Neural progenitor cell (in vitro differentiated cells): ENCODE data around the gene HOXD3. TPM values are rescaled to one million over a fixed set of nuclear protein-coding genes. Genes with fewer than 3 reads are reported as not detected.

Experiments used
- DNase-seq: peaks from one replicate; pipeline ENCODE4 v3.0.0-alpha.2; 2016; ENCODE audit warnings: low spot score
- H2AFZ ChIP-seq: fragments of 200-600 bp; sonication (generic); replicated peaks from 2 replicates; pipeline ENCODE4 v1.6.1; 2016; ENCODE audit warnings: antibody characterized with exemption
- H3F3A ChIP-seq: fragments of 200-600 bp; sonication (generic); 2 replicates; pipeline ENCODE4 v1.6.1; 2016; ENCODE audit warnings: antibody characterized with exemption, low read depth
- H3K27ac ChIP-seq: fragments of 200-600 bp; sonication (generic); 2 replicates; pipeline ENCODE4 v1.5.1; 2016; ENCODE audit warnings: mild to moderate bottlenecking
- H3K27me3 ChIP-seq: fragments of 200-600 bp; sonication (generic); 2 replicates; pipeline ENCODE4 v1.6.1; 2016; ENCODE audit warnings: mild to moderate bottlenecking, moderate library complexity
- H3K36me3 ChIP-seq: fragments of 200-600 bp; sonication (generic); 2 replicates; pipeline ENCODE4 v1.5.1; 2016
- H3K4me1 ChIP-seq: fragments of 200-600 bp; sonication (generic); 2 replicates; pipeline ENCODE4 v1.6.1; 2016; ENCODE audit warnings: mixed run types
- H3K4me2 ChIP-seq: fragments of 200-600 bp; sonication (generic); 2 replicates; pipeline ENCODE4 v1.6.1; 2016
- H3K4me3 ChIP-seq: fragments of 200-600 bp; sonication (generic); 2 replicates; pipeline ENCODE4 v1.5.1; 2016
- H3K79me2 ChIP-seq: fragments of 200-600 bp; sonication (generic); 2 replicates; pipeline ENCODE4 v1.6.1; 2016; ENCODE audit warnings: low read depth
- H3K9ac ChIP-seq: fragments of 200-600 bp; sonication (generic); 2 replicates; pipeline ENCODE4 v1.6.1; 2016
- H3K9me3 ChIP-seq: fragments of 200-600 bp; sonication (generic); 2 replicates; pipeline ENCODE4 v1.5.1; 2016; ENCODE audit warnings: low read depth
- H4K20me1 ChIP-seq: fragments of 200-600 bp; sonication (generic); 2 replicates; pipeline ENCODE4 v1.6.1; 2016; ENCODE audit warnings: low read depth
- H3K27ac Mint-ChIP-seq: 3 replicates; pipeline ENCODE4 v1.8.0; 2021; ENCODE audit warnings: mixed read lengths
- H3K27me3 Mint-ChIP-seq: 2 replicates; pipeline ENCODE4 v1.8.0; 2022; ENCODE audit warnings: low read depth, mild to moderate bottlenecking, inconsistent platforms, moderate library complexity, mixed read lengths; ENCODE audit not compliant: insufficient read depth
- H3K36me3 Mint-ChIP-seq: 3 replicates; pipeline ENCODE4 v1.8.0; 2021; ENCODE audit warnings: mixed read lengths
- H3K4me1 Mint-ChIP-seq: 3 replicates; pipeline ENCODE4 v1.8.0; 2021; ENCODE audit warnings: mixed read lengths
- H3K4me3 Mint-ChIP-seq: 3 replicates; pipeline ENCODE4 v1.8.0; 2021; ENCODE audit warnings: mild to moderate bottlenecking, moderate library complexity, mixed read lengths
- H3K9me3 Mint-ChIP-seq: 3 replicates; pipeline ENCODE4 v1.8.0; 2020; ENCODE audit warnings: mixed read lengths
- EZH2 ChIP-seq: fragments of 200-600 bp; sonication (generic); IDR thresholded peaks from 2 replicates; pipeline ENCODE4 v1.6.1; 2017; ENCODE audit warnings: antibody characterized with exemption, mild to moderate bottlenecking, moderate library complexity
- EZH2phosphoT487 ChIP-seq: fragments of 200-600 bp; sonication (generic); IDR thresholded peaks from 2 replicates; pipeline ENCODE4 v1.6.1; 2017; ENCODE audit warnings: antibody characterized with exemption
- total RNA-seq: library from RNA; depleted of rRNA; stranded (reverse); fragments of >200 nt; gene quantifications from 2 replicates; pipeline ENCODE4 v1.2.3, GENCODE V29; 2015; ENCODE audit warnings: low replicate concordance
- TF ChIP-seq, protein P1 (sequence below): fragments of 200-600 bp; sonication (generic); IDR thresholded peaks from 2 replicates; pipeline ENCODE4 v1.5.1; 2017; ENCODE audit warnings: antibody characterized with exemption, mild to moderate bottlenecking

HOXD3 gene
- total RNA-seq, 1 donor from 2014 or later: not detected

DNA sequence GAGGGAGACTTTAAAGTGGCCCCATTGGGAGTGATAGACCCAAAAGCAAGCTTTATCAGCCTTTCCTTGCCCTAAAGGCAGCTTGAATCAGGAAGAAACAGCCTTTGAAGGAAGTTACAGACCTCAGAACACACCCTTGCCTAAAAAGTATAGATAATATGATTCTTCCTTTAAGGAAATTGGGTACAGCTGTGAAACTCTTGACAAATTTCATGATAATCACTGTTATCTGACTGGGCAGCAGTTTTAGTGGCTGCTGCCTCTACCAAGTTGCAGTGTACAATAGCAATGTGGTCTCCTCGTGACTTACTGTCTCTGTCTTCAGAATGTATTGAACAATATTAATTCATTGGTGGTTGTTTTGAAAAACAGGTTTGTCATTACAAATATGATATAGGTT lies 48.0 kb downstream of the HOXD3 start:
- no peaks in the 10 kb centered on the region for H4K20me1 ChIP-seq
- H2AFZ ChIP-seq: no peak overlapping the region
- peaks cover 57% of the 10 kb centered on the region for H3K27me3 ChIP-seq
- Mint-ChIP-seq H3K36me3 (no peaks in the 10 kb centered on the region), H3K4me3 (no peak overlapping the region), H3K27ac (no peak overlapping the region), H3K9me3 (no peaks in the 10 kb centered on the region), H3K4me1 (no peaks in the 10 kb centered on the region), H3K27me3 (peaks cover 6% of the 10 kb centered on the region)
- no peaks in the 10 kb centered on the region for H3K36me3 ChIP-seq
- H3K4me1 ChIP-seq: no peaks in the 10 kb centered on the region
- no peak overlapping the region for H3K9ac ChIP-seq
- no peak for TF ChIP-seq EZH2
- TF ChIP-seq, protein P1, sequence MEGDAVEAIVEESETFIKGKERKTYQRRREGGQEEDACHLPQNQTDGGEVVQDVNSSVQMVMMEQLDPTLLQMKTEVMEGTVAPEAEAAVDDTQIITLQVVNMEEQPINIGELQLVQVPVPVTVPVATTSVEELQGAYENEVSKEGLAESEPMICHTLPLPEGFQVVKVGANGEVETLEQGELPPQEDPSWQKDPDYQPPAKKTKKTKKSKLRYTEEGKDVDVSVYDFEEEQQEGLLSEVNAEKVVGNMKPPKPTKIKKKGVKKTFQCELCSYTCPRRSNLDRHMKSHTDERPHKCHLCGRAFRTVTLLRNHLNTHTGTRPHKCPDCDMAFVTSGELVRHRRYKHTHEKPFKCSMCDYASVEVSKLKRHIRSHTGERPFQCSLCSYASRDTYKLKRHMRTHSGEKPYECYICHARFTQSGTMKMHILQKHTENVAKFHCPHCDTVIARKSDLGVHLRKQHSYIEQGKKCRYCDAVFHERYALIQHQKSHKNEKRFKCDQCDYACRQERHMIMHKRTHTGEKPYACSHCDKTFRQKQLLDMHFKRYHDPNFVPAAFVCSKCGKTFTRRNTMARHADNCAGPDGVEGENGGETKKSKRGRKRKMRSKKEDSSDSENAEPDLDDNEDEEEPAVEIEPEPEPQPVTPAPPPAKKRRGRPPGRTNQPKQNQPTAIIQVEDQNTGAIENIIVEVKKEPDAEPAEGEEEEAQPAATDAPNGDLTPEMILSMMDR: no peak
- no peak for TF ChIP-seq EZH2phosphoT487
- no peaks in the 10 kb centered on the region for H3K79me2 ChIP-seq
- no peak overlapping the region for H3K4me3 ChIP-seq
- no peak overlapping the region for H3K4me2 ChIP-seq
- H3F3A ChIP-seq: no peaks in the 10 kb centered on the region
- H3K27ac ChIP-seq: no peak overlapping the region
- no peaks in the 10 kb centered on the region for H3K9me3 ChIP-seq
- no peak for DNase-seq

DNA sequence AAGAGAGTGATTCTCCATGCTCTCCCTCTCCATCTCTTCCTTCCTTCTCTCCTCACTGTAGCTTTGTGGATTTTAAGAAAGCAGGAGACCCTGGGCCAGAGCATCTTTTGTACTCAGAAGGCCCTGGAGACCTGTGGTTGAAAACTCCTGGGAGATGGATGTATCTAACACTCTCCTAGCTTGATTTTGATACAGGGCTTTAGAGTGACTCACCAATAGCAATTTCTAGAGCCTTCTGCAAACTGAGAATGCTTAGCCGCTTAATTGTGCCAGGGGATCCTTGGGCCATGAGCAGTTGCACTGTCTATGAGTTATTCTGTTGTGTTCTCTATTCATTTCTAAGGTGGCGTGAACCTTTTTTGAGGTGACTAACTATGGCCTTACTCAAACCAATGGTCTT lies 49.0 kb downstream of the HOXD3 start:
- H3K27me3 Mint-ChIP-seq: peaks cover 6% of the 10 kb centered on the region
- no peaks in the 10 kb centered on the region for H4K20me1 ChIP-seq
- H3F3A ChIP-seq: no peaks in the 10 kb centered on the region
- H3K27ac ChIP-seq: no peak overlapping the region
- no peaks in the 10 kb centered on the region for H3K4me1 Mint-ChIP-seq
- no peak overlapping the region for H3K4me3 Mint-ChIP-seq
- H3K4me2 ChIP-seq: no peak overlapping the region
- no peak overlapping the region for H3K9ac ChIP-seq
- H3K36me3 Mint-ChIP-seq: no peaks in the 10 kb centered on the region
- TF ChIP-seq, protein P1: no peak
- TF ChIP-seq EZH2phosphoT487 (no peak), EZH2 (no peak)
- H3K4me1 ChIP-seq: no peaks in the 10 kb centered on the region
- peaks cover 49% of the 10 kb centered on the region for H3K27me3 ChIP-seq
- H3K9me3 ChIP-seq: no peaks in the 10 kb centered on the region
- H2AFZ ChIP-seq: no peak overlapping the region
- no peaks in the 10 kb centered on the region for H3K9me3 Mint-ChIP-seq
- H3K79me2 ChIP-seq: no peaks in the 10 kb centered on the region
- no peak overlapping the region for H3K27ac Mint-ChIP-seq
- no peak for DNase-seq
- H3K36me3 ChIP-seq: no peaks in the 10 kb centered on the region
- H3K4me3 ChIP-seq: no peak overlapping the region

DNA sequence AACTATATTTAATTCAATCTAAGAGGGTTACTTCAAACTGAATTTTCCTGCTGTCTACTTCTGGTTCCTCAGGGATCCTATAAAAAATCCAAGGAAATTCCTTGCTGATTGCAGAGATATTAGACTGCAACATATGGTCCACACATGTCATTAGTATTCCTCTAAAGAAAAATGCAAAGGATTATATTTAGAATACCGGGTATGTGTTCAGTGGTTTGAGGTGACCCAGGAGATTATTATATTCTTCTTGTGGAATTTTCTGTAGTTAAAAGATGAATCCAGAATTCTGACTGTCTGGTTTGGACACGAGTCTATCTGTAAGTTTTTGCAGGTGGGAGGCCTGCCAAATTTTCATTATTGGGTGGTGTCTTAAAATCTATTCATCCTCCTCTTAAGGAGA lies 49.6 kb downstream of the HOXD3 start:
- no peak overlapping the region for H3K4me3 Mint-ChIP-seq
- Histone ChIP-seq H4K20me1 (no peaks in the 10 kb centered on the region), H2AFZ (no peak overlapping the region), H3K79me2 (no peaks in the 10 kb centered on the region), H3K4me1 (no peaks in the 10 kb centered on the region), H3K4me2 (no peak overlapping the region), H3F3A (no peaks in the 10 kb centered on the region), H3K27me3 (peaks cover 49% of the 10 kb centered on the region), H3K27ac (no peak overlapping the region), H3K9ac (no peak overlapping the region), H3K36me3 (no peaks in the 10 kb centered on the region), H3K9me3 (no peaks in the 10 kb centered on the region), H3K4me3 (no peak overlapping the region)
- H3K4me1 Mint-ChIP-seq: no peaks in the 10 kb centered on the region
- peaks cover 6% of the 10 kb centered on the region for H3K27me3 Mint-ChIP-seq
- DNase-seq: no peak
- H3K27ac Mint-ChIP-seq: no peak overlapping the region
- no peaks in the 10 kb centered on the region for H3K9me3 Mint-ChIP-seq
- H3K36me3 Mint-ChIP-seq: no peaks in the 10 kb centered on the region
- TF ChIP-seq EZH2phosphoT487 (no peak), EZH2 (no peak)
- TF ChIP-seq, protein P1: no peak

DNA sequence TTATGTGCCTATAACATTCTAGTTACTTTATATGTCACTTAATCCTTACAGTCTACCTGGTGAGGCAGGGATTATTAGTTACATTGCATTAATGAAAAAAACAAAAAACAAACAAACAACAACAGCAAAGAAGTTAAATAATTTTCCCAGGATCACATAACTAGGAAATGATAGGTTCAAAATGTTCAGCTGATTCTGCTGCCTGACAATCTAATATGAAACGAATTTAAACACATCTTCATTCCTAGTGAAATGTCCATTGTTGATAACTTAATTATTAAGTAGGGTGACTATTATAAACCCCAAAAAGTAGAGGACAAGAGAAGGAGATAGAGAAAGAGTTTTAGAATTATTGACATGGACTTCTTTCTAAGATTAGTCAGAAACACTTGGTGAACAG lies 54.0 kb downstream of the HOXD3 start:
- H2AFZ ChIP-seq: no peak overlapping the region
- H3F3A ChIP-seq: no peaks in the 10 kb centered on the region
- H3K27ac ChIP-seq: no peak overlapping the region
- H3K4me2 ChIP-seq: no peak overlapping the region
- Mint-ChIP-seq H3K4me3 (no peak overlapping the region), H3K36me3 (no peaks in the 10 kb centered on the region), H3K9me3 (no peaks in the 10 kb centered on the region), H3K27me3 (no peaks in the 10 kb centered on the region), H3K4me1 (no peaks in the 10 kb centered on the region), H3K27ac (no peak overlapping the region)
- peaks cover 13% of the 10 kb centered on the region for H3K27me3 ChIP-seq
- no peak for DNase-seq
- H4K20me1 ChIP-seq: no peaks in the 10 kb centered on the region
- no peaks in the 10 kb centered on the region for H3K9me3 ChIP-seq
- no peaks in the 10 kb centered on the region for H3K36me3 ChIP-seq
- no peaks in the 10 kb centered on the region for H3K79me2 ChIP-seq
- H3K9ac ChIP-seq: no peak overlapping the region
- H3K4me1 ChIP-seq: no peaks in the 10 kb centered on the region
- H3K4me3 ChIP-seq: no peak overlapping the region
- TF ChIP-seq EZH2 (no peak), EZH2phosphoT487 (no peak)
- TF ChIP-seq, protein P1: no peak
